ENCODE measurements around the gene SEMA4F. TPM values are rescaled to one million over a fixed set of nuclear protein-coding genes. Genes with fewer than 3 reads are reported as not detected.
"Not testable (repeated sequence)": the region's sequence is repeated elsewhere in the genome, so short reads cannot be mapped to it uniquely, and the experiment has no call there.

Gene SEMA4F, protein sequence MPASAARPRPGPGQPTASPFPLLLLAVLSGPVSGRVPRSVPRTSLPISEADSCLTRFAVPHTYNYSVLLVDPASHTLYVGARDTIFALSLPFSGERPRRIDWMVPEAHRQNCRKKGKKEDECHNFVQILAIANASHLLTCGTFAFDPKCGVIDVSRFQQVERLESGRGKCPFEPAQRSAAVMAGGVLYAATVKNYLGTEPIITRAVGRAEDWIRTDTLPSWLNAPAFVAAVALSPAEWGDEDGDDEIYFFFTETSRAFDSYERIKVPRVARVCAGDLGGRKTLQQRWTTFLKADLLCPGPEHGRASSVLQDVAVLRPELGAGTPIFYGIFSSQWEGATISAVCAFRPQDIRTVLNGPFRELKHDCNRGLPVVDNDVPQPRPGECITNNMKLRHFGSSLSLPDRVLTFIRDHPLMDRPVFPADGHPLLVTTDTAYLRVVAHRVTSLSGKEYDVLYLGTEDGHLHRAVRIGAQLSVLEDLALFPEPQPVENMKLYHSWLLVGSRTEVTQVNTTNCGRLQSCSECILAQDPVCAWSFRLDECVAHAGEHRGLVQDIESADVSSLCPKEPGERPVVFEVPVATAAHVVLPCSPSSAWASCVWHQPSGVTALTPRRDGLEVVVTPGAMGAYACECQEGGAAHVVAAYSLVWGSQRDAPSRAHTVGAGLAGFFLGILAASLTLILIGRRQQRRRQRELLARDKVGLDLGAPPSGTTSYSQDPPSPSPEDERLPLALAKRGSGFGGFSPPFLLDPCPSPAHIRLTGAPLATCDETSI
- total RNA-seq, result 12.5 TPM

DNA sequence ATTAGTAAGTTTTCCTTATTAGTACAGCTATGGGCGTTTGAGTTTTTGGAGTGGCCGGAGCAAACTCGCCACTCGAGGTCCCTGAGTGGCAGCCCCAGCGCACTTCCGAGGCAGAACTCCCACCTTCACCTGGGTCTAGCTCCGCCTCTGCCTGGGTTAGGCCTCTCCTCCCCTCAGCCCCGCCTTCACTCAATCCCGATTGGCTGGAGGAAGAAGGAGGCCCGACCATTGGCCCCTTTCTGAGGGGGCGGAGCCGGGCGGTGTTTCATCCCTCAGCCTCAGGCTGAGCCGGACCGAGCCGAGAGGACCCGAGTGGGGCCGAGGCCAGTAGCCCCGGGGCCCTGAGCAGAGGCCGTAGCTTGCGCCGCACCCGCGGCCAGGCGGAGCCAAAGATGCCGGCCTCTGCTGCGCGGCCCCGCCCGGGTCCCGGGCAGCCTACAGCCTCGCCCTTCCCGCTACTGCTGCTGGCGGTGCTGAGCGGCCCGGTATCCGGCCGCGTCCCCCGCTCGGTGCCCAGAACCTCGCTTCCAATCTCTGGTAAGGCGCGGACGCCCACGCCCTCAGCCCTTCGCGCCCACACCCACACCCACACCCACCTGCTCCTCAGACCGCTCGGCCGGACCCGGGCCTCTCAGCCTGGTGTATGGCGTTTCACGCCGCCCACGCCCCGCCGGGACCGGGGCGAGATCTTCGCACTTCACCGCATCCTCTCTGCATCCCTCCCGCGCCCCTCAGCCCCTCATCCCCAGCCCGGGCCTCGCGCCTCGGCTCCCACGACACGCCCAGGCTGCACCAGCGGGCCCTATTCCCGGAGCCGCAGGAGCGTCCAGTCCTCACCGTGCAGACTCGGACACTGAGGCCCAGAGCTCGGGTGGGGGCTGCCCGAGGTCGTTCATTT is at the start of gene SEMA4F:
TSS of gene SEMA4F (plus strand) at position 263 of the 898 bp plus-strand sequence. CDS start at position 393, 130 bp downstream.
- DNase-seq (ENCODE audit: low spot score), result peak; percentile 96

DNA sequence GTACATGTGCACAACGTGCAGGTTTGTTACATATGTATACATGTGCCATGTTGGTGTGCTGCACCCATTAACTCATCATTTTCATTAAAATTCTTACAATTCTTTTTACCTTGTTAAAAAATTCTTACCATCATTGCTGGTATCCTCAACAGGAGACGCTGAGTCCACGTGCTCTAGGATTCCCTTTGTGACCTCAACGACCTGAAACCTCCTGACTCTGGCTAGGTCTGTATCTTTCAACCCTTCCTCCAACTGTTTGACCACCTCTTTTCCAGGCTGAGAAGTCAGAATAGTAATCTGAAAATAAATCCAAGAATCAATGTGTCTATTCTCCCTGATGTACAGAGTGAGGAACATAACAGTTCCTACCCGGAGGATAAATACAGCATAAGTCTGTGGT is 47.1 kb upstream of the SEMA4F start:
- DNase-seq (ENCODE audit: low spot score), result no peak

DNA sequence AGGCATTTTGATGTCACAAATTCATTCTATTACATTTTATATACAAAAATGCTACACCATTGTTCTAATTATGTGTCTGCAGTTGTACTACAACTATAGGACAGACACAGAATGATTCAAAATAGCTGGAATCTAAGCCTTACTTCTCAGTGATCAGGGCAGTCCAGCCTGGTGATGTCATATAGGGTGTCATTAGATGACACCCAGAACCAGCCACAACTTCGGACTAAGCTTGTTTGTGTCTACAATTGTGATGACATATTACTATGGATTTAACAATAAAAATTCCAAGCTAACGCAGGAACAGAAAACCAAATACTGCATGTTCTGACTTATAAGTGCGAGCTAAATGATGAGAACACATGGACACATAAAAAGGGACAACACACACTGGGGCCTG is 36.9 kb upstream of the SEMA4F start:
- DNase-seq (ENCODE audit: low spot score), result no peak

DNA sequence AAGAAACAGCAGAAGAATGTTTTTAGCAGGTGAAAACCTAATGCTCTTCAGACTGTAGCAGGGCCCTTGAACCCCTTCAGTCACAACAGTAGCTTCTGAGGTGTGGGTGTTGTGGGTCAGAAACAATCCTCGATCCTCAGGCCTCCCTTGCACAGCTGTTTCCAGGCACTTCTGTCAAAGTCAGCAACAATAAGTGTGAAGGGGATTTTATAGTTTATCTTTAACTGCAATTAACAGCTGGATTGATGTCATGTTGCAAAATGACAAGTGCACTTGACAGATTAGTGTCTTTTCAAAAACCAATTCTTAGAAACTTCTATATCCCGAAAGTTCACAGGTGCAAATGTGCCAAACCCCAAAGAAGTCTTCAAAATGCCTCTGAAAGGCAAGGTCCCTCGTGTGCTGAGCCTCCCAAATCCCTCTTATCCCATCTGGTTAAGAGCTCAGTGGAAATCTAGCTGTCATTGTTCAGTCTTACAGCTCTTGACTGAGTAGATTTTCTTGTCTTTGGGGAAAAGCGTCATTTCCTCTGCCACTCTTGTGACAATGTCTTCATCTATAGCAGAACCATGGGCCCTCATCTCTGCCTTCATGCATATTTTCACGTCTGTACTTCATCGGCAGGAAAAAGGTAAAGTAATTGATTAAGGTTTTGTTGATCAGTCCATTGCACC is 35.5 kb upstream of the SEMA4F start:
- DNase-seq (ENCODE audit: low spot score), result no peak

DNA sequence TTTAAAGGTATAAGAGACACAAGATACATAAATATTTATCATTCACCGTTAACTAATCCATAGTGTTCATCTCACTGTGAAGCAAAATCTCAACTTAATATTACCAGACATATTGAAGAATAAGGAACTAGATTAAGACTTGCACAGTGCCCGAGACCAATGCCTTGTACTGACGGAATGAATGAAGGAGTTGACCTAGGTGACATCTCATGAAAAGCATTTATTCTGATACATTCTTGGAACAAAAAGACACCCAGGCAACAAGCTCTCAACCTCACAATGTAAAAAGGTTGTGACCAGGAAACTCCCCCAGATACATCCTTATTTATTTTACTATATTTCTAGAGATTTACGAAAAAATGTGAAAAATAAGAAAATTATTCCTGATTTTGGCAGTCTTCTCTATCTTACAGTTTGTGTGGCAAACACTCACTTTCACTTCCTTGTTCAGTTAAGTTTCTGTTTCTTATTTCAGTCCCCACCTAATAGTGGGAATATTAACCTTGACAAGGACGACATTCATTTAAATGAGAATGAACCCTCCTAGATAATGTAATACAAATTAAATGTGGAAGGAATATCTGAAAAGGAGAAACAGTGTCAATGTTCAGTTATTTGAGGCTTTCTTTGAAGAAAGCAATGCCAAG is 34.3 kb upstream of the SEMA4F start:
- no peak for DNase-seq (ENCODE audit: low spot score)

DNA sequence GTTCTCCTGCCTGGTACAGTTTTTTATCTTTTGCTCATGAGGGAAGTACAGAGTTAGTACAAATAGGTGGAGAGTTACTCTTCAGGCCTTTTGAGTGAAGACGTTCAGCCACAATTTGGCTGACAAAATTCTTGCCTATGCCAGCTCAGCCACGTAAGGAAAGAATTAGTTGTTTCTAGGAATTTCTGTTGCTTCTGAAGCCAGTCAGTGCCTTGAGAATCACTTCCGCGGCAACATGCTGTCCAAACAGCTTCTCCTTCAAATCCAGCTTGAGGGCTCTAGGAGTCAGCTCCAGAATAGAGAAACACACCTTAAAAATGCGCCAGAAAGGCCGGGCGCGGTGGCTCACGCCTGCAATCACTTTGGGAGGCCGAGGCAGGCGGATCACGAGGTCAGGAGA is 33.4 kb upstream of the SEMA4F start:
- DNase-seq (ENCODE audit: low spot score), result no peak

DNA sequence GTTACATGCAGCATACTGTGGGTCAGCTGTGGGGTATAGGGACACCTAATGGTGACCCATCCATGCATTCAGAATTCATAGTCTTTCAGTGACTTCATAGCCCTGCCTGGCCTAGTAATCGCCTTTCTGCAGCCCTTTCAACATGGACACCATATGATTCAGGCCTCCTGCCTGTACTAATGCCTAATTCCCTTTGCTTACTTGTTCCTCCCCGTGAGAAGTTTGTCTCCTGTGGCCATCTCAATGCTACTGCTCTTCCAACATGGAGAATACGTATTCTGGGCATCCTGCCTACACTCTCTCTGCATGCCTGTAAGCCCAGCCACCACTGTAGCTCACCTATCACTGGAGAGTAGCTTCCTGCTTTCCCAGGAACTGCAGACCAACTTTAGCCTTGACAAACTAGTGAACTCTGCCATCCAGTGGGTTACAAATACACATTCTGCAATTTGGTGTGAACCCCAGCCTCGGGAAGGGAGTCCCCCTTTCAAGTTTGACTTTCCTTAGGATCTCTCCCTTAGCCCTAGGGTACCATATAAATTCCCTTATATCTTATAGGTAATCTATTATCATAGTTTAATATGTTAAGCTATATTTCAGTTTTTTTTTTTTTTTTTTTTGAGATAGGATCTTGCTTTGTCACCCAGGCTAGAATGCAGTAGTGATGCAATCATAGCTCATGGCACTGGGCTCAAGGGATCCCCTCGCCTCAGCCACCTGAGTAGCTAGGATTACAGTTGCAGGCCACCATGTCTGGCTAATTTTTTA is 28.2 kb upstream of the SEMA4F start:
- no peak for DNase-seq (ENCODE audit: low spot score)

DNA sequence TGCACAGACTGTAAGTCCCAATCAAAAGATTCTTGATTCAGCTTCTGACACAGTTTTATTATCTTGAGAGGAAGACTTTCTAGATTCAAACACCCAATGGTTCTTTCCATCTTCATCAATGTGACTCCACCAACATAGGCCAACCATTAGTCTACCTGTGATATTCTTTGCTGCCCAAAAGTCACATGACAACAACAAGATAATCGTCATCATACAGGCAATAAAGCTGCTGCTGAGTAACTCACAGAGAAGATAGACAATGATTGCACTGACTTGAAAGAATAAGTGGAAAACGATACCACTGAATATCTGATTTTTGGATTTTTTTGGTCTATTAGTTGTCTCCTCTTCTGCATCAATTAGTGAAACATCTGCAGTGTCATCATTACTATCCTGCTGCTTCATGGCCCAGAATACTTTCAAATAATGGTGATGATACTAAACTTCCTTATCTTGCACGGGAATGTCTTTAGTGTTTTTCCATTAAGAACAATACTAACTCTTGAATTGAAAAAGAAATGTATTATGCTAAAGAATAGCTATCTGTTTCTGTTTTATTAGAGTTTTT is 25.4 kb upstream of the SEMA4F start:
- no peak for DNase-seq (ENCODE audit: low spot score)

DNA sequence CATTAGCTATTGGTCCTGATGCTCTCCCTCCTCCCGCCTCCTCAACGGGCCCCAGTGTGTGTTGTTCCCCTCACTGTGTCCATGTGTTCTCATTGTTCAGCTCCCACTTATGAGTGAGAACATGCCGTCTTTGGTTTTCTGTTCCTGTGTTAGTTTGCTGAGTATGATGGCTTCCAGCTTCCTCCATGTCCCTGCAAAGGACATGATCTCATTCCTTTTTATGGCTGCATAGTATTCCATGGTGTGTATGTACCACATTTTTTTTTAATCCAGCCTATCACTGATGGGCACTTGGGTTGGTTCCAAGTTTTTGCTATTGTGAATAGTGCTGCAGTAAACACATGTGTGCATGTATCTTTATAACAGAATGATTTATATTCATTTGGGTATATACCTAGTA is 23.6 kb upstream of the SEMA4F start:
- not testable (repeated sequence) for DNase-seq (ENCODE audit: low spot score)

DNA sequence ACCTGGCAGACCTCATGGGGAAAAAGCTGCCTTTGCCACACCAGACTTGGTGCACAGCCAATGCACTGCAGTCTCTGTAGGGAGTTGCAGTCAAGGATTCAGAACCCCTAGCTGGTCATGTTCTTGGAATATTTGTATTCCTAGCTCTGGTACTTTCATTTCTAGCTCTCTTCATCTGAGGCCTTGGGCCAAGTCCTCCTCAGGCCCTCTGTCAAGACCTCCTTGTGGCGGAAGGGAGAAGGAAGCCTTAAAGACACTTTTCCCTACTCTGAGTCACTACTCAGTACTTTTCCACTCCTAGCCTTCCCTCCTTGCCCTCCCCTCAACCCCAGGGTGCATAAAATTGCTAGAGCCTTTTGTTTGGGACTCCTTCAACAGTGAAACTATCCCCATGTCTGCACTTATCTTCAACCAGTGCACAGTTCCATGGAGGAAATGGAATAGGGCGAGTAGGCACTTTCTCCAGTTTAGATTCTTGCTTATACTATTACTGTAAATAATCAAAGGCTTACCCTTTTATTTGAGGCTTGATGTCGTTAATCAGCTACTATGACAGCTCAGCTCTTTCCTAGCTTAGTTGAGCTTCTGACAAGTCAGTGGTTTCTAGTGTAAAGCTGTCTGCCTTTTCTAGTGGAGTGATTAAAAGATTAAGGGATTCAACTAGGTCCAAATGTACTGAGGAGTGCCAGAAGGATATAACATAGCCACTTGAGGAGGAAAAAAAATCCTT is 21.7 kb upstream of the SEMA4F start:
- no peak for DNase-seq (ENCODE audit: low spot score)

DNA sequence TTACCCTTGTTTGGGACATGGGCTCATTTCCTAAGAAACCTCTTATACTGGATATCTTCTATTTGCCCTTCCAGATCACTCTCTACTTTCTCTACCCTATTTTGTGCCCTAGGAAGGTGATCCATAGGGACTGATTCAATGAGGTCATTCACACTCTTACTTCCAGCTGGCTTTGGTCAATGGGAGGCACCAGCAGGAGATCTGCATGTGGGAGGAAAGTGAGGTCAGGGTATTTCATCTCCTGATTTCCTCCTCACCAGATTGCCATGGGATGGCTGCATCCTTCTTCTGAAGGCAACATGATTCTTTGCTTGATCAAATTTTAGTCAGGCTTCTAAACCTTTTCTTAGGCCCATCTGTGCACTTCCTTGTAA is 21.1 kb upstream of the SEMA4F start:
- DNase-seq (ENCODE audit: low spot score), result no peak

DNA sequence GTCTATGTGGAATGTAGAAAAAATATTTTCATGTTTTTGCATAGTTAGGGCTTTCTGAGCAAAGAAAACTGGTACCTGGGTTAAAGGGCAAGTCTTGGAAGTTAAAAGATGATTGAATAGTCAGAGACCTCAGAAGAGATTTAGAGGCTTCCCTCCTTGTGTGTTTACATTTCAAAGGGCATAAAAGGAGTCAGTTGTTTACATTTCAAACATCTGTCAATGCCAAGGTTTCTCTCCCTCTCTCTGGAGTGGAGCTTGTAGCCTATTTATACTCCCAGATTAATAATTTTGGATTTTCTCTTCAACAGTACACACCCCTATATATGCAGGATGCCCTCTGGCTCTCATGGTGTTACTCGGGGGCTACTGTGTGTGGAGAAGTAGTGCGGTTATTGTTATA is 14.5 kb upstream of the SEMA4F start:
- DNase-seq (ENCODE audit: low spot score), result no peak

DNA sequence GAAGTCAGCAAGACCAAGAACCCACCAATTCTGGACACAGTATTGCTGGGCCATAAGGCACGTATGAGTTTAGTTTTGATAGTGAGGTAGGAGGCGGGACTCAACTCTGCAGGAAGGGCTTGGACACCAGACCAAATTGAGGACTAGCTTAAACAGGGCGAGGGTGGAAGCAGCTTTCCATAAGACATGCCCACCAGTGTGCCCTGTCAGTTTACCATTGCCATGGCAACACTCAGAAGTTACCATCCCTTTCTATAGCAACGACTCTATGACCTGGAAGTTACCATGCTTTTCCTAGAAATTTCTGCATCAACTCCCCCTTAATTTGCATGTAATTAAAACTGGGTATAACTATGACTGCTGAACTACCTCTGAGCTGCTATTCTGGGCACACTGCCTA is 8.7 kb upstream of the SEMA4F start:
- no peak for DNase-seq (ENCODE audit: low spot score)

DNA sequence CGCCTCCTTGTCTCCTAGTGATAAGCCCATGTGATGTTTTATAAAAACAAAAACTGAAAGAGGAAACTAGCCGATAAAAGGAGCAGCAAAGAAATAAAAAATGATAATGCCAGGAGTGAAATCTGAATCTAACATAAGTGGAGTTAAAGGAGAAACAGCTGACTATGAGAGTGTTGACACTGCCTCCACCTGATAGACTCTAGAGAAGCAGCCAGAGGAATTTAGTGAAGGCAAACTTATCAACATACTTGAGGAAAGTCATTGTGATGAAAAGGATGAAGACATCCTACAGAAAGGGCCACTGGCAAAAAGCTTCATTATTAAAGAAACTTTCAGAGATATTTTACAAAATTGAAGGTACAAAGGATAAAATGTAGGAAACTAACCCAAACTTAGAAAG is 7.8 kb upstream of the SEMA4F start:
- DNase-seq (ENCODE audit: low spot score), result no peak

DNA sequence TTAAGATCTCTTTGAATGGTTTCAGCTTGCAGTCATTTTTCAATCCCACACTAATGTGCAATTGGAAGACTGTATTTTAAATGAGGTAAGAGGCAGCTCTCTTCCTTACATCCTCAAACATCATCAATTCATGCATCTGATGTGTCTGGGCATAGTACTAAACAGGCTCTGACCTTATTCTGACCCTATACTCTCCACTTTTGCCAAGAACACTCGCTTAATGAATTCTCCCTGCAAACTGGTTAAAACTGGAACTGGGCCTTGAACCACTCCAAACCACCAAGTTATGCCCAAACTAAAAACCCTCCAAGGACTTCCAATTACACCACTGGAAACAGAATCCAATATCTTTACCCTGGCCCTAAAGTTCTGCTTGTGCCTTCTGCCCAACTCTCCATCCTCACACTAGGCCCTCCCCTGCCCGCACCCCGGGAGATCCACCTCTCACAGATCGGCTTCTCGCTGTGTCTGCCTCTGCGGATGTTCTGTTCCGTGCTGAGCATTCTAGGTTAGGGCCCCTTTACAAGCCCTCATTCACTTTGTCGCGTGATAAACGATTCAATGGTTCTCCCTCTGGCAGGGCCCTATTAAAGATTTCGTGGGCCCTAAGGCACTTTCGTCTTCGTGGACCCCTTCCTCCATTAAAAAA is 7.1 kb upstream of the SEMA4F start:
- no peak for DNase-seq (ENCODE audit: low spot score)

DNA sequence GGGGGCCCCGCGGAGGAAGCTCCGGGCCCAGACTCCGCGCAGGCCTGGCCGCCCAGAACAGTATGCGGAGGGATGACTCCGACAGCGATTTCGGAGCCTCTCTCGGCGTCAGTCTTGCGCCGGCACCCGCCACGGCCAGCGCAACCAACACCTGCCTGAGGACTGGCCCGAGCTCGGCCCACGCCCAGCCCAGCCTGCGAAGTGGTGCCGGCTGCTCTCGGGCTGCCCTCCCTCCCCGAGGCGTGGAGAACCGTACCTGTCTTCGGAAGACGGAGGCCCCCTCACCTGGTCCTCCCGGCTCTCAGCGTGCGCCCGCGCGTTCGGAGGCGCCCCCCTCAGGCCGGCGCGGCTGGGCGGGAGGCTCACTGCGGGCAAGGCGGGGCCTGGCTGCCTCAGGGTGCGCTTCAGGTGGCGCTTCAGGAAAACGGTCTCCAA is 6.0 kb upstream of the SEMA4F start, which contains the start of gene M1AP:
TSS of gene M1AP (minus strand) at position 322 of the 435 bp plus-strand sequence. CDS start 8,055 bp downstream, outside the sequence.
- DNase-seq (ENCODE audit: low spot score), result no peak

DNA sequence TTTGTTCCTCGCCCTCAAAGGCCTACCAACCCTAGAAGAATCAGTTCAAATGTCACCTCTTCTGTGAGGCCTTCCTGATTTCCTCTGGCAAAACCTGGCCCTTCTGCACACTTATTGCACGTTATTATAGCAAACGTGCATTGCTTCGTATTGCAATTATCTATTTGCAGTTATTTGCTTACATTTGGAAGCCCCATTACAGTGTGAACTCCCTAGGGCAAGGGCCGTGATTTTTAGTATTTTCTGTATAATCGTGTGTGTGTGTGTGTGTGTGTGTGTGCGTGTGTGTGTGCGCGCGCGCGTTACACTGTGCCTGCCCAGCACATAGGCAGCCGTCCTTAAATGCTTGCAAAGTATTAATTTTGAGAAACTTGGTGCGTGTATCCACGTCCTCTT is 460 bp upstream of the SEMA4F start:
- DNase-seq (ENCODE audit: low spot score), result no peak

DNA sequence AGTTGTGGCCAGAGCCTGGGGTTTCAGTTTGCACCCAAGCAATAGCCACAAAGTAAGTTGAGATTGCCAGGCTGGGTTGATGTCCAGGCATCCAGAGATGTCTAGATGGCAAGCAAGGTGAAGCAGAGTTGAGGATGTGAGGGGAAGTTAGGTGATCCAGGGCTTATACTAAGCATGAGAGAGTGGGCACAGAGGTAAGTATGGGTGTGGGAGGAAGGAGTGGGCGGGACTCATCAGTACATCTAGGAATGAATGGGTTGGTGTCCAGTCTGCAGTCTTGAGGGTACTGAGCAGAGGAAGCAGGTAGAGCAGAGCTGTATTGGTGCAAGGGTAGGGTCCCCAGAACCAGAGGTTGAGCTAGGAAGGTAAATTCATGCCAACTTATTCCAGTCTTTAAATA is 1.5 kb downstream of the SEMA4F start:
- DNase-seq (ENCODE audit: low spot score), result no peak

DNA sequence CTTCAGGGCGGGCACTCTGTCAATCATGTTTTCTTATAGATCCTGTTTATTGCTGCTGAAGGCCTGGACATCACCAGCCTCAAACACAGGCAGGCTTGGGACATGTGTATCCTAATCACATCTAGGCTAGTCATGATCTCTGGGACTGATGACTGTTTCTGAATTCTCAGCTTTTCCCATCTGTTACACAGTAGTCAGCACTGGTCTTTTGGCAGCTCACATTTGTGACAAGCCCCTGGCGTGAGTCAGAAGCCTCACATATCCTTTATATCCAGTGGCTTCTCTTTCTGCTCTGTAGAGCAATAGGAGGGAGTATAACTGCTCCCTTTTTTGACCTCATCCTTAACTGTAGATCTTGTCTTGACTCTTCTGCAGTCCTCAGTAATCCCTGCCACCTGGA is 4.5 kb downstream of the SEMA4F start:
- no peak for DNase-seq (ENCODE audit: low spot score)

All from mucosa of gallbladder (tissue), 1 donor.